Peyer's patch (tissue), 4 donors: ENCODE results near the gene OR52R1.

Source experiments
- CTCF ChIP-seq, 6 experiments: fragments of 450-650 bp in 4 of 6; fragments of 200-600 bp in 2 of 6; sonication (generic) in 1 of 6; IDR thresholded peaks; one replicate each; pipeline ENCODE4 v1.5.1; 2017 to 2019; ENCODE audit warnings: antibody characterized with exemption in 6 of 6, mild to moderate bottlenecking in 3 of 6, moderate library complexity in 1 of 6
- POLR2A ChIP-seq, 2 donors: fragments of 450-650 bp; IDR thresholded peaks; one replicate each; pipeline ENCODE4 v1.5.1; 2017; ENCODE audit warnings: antibody characterized with exemption in 2 of 2, mild to moderate bottlenecking in 2 of 2, moderate library complexity in 2 of 2

GRCh38 chr11:4763096-4763495 is 41.1 kb downstream of the OR52R1 start:
- TF ChIP-seq CTCF (IDR thresholded peaks at IDR 0.05) (no peak), POLR2A (IDR thresholded peaks at IDR 0.05) (no peak)
